Measurements from ENCODE around the gene CRACR2A.

The CRACR2A gene

DNA sequence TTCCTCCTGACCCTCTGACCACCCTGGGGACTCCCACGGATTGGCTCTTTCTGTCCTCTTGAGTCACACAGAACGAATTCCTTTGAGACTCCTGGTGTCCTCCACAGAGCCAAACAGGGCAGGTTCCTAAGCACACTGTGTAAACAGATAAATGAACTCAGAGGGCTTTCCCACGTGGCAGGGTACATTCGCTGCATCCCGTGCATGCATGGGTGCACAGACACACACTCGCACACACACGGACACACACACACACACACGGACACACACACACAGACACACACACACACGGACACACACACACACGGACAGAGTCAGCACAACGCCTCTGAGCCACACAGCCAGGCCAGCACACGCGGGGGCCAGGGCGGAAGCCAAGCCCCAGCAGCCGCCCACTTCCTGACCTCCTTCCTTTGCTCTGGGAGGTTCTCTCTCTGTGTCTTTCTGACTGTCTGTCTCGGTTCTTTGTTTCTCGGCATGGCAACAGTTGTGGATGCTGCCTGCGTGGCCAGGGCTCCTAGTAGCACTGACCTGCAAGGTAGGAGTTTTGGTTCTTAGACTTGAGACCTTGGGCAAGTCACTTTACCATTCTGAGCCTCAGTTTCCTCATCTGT is 706 bp downstream of the CRACR2A start:
- peak; percentile 27 to 29 for DNase-seq (ENCODE audit: low read depth in 2 of 2, low spot score in 1 of 2)

DNA sequence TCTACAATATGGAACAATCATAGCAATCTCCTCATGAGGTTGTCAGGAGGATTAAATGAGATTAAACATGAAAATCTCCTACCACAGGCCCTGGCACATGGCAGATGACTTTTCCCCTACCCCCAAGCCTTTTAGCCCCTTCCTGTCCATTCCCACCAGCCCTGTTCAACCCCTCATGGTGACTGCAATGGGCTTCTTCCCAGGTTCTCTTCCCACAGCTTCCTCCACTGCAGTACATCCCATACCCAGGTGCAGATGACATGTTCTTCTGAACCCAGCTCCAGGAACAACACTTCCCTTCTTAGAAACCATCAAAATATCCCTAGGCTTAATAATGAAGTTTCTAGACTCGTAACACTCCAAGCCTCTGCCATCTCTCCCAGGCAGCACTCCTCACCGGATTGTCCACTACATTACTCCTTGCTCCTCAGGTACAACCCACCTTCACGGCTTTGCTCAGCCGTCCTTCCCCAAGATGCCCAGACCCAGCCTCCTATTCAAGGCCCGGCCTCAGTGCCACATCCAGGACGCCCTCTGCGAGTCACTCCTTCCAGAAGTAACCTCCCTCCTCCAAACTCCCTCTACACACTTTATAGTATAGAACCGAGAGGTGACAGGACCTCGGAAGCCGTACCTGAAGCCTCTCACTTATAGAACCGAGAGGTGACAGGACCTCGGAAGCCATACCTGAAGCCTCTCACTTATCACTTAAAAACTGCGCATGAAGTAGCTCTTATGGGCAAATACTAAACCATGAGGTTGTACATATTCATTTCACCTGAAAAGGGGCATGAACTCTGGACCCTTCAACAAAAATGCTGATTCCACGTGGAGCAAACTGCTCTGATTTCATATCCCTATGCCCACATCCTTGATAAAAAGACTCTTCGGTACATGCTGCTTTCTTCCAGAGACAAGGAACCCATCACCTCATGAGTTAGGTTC is 1.5 kb downstream of the CRACR2A start:
- no peak for DNase-seq (ENCODE audit: low read depth in 2 of 2, low spot score in 1 of 2)

DNA sequence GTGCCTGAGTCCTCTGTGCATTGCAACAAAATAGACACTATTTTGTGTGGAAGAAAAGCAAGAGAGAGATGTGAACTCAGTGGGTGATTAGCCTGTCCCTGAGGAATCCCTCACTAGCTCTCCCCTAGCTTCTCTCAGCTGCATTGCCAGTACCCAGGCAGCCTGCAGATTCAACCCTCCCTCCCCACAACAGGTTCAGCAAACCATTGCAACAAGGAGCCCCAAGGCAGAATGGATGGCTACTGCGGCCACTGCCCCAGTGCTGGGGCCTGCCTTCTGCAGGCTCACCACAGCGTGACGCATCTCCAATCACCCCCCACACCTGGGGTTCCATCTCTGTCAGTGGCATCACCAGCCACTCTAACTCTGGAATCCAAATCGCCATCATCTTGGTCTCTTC is 2.3 kb downstream of the CRACR2A start:
- DNase-seq (ENCODE audit: low read depth in 2 of 2, low spot score in 1 of 2): no peak

DNA sequence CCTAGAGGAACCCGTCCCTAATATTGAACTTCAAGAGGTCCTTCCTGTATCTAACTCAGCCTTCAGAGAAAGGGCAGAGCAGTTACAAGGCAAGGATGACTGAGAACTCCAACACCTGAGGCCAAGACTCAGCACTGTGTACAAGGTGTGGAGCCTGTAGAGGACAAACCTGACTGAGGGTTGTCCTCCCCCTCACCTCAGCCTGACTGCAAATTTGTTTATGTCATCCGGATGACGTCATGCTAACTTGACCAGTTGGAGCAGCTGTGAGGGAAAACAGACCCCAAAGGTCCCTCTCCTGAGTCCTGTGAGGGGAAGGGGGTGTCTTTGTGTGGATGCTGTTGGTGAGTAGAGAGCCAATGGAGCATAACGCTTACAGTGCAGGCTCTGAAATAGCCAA is 4.3 kb downstream of the CRACR2A start:
- DNase-seq (ENCODE audit: low read depth in 2 of 2, low spot score in 1 of 2): no peak

DNA sequence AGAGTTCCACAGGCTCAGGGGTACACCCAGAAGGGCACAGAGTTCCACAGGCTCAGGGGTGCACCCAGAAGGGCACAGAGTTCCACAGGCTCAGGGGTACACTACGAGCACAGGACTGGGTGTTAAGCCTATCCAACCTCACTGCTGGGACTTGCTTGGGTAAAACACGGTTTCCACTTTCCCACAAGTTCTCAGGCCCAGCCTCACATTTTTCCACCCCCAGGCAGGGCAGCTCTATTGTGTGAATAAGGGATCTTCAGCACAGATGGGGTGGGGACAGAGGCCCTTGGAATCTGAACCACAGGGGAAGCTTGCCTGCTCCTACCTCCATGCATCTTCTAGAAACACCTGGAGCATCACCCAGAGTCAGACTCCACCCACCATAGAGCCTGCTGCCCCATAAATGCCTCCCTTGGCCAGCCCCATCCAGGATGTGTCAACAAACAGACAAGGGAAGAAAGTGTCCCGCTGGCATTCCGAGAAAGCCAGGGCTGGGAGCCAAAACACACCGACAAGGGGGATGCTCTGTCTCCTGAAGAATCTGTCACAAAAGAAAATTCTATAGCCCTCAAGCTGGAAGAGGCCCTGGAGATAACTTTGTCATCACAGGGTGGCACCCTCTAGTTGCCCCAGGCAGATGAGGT is 4.8 kb downstream of the CRACR2A start:
- no peak for DNase-seq (ENCODE audit: low read depth in 2 of 2, low spot score in 1 of 2)

DNA sequence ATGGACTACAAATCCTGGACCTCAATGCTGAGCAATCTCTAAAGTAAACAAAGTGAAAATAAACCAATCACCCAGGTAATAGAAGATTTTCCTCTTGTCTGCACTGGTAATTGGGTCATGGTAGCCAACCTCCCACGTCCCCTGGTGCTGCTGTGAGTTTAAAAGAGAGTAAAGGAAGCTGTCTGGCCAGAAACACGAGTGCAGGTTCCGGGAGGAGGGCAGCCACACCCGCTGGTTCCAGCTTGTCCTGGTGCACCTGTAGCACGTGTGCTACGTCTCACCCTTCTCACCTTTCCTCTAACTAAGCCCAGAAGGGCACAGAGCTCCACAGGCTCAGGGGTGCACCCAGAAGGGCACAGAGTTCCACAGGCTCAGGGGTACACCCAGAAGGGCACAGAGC is 5.4 kb downstream of the CRACR2A start:
- no peak for DNase-seq (ENCODE audit: low read depth in 2 of 2, low spot score in 1 of 2)

DNA sequence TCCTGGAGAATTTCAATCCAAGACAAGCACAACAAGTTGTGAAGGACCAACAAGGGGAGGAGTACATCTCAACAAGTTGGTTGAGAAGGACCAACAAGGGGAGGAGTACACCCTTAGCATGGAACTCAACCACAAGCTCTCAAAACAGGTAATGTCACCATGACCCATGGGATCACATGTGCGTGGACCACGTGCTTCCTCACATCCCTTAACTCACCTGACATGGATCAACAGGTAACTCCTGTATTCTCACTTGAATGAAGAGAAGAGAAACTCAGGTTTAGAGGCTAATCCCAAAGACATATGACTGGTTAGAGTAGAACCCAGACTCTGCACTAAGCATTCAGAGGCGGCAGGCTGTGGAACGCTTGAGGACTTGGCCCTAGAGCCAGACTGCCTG is 6.2 kb downstream of the CRACR2A start:
- DNase-seq (ENCODE audit: low read depth in 2 of 2, low spot score in 1 of 2): no peak

DNA sequence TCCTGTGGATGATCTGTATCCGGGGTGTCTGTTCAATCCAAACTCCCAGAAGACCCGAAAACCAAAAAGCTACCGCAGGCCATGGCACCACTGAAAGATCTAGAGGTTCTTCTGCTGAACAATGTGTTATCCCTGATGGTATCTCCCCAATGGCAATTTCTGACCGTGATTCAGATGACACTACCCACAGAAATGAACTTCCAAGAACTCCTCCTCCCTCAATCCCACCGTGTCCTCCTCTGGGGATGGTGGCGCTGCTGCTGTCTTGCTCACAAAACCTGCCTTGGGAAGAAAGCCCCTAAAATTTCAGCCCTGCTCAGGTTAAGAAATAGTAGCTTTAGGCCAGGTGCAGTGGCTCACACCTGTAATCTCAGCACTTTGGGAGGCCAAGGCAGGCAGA is 7.8 kb downstream of the CRACR2A start:
- no peak for DNase-seq (ENCODE audit: low read depth in 2 of 2, low spot score in 1 of 2)

DNA sequence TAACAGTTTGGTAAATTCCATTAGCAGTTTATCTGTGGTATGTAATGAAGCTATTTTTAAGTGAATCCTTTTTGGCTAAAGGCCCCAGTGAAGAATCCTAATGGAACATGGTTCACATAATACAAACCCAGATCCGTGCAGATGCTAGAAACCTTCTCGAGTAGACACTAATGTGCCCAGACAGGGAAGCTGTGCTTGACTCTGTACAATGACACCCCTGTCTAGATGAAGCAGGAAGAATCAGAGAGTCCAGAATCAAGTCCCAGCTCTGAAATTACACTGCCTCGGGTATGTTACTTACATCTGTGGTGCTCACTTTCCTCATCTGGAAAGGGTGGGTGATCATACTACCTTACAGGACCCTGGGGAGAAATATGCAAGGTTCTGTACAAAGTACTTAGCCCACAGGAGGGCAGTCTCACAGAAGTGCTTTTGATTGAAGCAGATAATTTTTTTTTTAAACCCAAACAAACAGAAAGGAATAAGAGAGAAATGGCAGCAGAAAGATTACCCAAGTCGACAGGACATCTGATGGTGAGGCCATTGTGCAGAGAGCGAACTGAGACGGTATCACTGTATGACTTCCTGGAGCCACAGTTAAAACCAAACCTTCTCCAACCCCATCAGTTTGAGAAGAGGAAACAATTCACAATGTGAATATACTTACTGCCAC is 8.5 kb downstream of the CRACR2A start:
- DNase-seq (ENCODE audit: low read depth in 2 of 2, low spot score in 1 of 2): no peak

DNA sequence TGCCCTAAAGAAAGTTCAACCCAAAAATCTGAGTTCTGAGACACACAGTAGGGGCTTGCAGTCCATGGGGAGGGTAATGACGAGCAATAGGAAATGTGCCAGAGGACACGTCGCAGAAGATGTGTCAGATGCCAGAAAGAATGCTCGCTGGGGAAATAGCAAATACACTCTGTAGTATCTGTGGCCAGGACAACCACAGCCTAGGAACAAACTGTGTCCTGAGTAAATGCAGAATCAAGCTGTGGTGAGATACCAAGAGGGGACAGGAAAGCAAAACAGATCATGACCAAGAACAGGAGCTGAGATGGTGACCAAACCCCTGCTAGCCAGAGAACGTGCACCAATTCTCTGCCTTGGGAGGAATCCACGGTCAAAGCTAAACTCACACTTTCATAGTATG is 9.1 kb downstream of the CRACR2A start:
- no peak for DNase-seq (ENCODE audit: low read depth in 2 of 2, low spot score in 1 of 2)

DNA sequence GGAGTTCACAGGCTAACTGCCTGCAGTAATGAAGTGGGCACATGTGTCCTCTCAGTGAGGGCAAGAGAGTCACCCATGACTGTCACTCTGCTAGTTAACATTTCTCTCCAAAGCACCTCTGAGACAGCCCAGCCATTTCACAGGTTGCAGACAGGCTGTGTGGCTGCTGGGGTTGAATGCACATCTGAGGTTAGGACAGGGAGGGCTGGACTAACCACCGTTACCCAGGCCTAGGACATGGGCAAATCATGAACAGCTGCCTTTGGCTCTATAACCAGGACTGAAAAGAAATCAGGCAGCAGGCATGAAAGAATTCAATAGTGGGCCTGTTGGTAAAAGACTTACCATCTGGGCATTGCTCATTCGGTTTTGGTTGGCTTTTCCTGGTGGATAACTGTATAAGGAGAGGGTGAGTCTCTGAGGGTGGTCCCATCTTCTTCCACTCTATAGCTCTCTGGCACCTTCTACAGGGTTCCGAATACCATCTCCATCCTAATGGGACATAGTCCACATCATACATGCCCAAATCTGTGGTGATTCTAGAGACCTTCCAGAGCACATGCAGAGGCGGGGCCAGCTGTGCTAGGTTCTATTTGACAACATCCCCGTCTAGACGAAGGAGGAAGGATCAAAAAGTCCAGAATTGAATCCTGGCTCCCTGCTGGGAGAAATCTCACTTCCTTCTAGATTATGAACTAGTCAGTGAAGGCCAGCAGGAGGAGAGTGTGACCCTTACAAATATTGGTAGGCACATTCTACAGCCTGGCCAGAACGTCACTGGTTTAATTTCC is 10.8 kb downstream of the CRACR2A start:
- DNase-seq (ENCODE audit: low read depth in 2 of 2, low spot score in 1 of 2): no peak

DNA sequence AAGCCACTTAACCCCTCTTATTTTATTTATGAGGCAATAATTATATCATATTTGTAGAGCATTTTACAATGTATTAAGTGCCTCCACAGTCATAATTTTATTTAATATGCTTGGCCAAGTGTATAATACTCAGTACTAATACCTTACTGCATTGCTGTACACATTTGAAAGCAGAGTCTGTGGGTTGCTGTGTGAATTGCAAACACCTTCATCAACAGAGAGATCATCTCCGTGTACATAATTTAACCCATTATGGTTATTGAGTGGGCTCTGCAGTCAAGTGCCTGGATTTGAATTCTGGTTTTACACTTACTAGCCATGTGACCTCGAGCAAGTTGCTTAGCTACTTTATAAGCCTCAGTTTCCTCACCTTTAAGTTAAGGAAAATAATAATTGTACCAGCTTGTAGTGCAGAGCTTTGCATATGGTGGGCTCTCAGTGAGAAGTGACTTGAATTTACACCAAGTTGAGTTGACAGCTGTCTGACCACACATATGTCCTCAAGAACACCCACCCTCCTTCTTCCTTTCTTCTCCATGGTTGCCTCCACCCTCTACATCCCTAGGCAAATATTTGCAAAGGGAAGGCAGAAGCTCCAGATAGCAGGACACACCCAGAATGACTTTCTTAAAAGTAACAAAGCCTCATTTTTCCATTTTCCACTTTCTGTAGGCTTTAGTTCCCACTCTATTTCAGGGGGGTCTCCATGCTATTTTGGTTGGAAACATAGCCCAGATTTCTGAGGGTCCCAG is 12.3 kb downstream of the CRACR2A start:
- no peak for DNase-seq (ENCODE audit: low read depth in 2 of 2, low spot score in 1 of 2)

DNA sequence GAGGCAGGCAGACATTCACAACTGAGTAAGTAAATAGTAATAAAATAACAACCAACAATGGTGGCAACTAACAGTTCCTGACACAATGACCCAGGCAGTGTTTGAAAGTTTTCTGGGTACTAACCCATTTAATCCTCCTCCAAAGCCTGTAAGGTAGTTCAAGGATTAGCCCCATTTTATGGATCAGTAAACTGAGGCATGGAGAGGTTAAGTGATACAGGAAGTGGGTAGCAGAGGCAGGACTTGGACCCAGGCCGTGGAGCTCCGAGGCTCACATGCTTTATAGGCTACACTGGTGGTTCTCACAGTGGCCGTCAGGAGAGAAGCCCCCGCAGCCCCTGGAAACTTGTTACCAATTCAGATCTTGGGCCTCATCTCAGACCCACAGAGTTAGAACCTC is 17.5 kb downstream of the CRACR2A start:
- no peak for DNase-seq (ENCODE audit: low read depth in 2 of 2, low spot score in 1 of 2)

DNA sequence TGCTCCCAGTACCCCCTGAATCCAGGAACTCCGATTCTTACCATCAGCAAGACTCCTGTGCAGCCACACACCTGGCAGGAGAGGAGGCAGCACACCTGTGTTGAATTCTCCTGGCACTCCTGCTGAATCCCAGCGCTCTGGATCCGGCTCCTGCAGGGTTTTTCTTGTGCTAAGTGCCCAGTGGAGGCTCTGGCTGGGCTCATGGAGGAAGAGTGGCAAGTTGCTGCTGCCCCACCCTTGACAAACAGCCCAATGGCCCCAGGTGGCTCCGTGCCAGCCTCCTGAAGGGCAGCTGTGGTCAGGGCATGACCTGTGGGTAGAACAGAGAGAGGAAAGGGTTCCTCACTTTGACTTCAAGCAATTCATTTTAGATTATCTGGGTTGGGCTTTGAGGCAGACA is 20.0 kb downstream of the CRACR2A start:
- DNase-seq (ENCODE audit: low read depth in 2 of 2, low spot score in 1 of 2): no peak

DNA sequence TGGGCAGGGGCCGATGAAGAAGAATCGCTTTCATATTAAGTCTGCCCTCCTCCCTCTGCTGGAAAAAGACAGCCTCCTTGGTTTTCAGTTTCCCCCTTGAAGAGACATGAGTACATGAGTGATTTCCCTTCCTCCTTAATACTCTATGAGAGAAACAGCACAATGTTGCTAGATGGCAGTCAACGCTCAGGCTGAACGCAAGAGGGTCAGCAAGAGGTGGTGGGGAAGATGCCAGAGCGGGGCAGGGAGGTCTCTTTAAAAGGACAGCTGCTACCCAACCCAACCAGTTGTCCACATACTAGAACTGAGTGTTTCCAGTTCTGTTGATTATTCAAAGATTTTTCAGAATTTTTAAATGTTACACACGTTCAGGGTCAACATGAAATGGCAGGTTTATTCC is 22.8 kb downstream of the CRACR2A start:
- no peak for DNase-seq (ENCODE audit: low read depth in 2 of 2, low spot score in 1 of 2)

DNA sequence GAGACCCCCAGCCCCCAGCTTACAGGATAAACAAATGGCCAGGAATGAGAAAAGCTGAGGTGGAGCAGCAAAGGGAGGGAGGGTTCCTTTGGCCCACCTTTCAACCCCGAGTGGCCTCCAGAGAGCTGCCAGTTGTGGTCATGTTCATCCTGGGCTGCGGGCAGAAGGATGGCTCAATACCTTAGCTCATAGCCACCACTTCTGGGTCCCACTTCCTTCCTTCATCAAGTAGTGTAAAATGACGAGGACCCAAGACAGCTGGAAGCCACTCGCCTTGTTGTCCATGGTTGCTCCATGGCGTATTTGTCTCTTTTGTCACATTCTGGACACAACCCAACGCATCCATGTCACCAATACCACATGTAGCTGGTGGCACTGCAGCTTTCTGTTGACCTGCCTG is 24.2 kb downstream of the CRACR2A start:
- DNase-seq (ENCODE audit: low read depth in 2 of 2, low spot score in 1 of 2): no peak

DNA sequence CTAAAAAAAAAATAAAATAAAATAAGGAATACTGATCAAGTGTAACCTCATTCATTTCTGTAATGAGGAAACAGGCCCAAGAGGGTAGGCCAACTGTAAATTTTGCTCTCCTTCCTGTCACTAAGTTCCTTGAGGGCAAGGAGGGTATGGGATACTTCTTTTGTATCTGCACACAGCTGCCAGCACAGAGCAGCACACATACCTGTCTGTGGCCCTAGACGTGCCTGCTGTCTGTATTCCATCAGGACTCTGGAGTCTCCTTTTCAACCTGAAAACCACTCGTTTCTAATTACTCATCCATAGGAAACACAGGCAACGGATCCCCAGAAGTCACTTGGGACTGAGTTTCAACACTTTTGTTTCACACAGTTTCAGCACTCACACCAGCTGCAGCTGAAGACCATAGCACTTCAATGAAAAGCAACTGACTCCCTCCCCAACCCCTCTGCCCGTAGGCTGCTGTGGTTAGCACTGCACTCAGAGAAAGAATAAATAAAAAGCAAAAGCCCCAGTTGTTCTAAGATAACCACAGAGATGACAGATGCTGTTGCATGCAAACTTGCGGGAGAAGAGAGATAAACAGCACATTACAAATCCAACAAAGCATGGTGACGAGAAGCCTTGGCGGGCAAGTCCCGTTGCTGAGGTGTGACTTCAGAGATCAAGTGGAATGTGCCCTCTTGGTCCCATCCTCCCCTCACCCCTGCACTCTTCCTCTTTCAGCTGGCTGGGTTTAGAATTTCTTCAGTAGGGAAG is 24.9 kb downstream of the CRACR2A start:
- no peak for DNase-seq (ENCODE audit: low read depth in 2 of 2, low spot score in 1 of 2)

DNA sequence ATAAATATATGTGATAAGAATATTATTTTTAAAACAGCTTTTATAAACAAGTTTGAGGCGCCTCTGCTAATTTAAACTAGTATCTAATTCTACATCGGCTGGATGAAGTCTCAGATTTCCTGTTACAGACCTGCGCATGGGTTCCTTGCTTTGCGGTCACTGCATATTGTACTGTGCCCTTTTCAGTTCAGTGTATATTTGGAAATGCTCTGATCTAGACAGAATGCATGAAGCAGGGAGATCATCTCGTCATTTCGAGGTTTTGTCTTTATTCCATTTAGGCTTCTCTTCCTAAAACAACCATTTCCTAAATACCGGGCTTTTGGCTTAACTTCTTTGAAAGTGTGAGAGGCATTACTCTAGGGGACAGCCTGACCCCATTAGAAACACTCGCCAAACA is 25.6 kb downstream of the CRACR2A start:
- DNase-seq (ENCODE audit: low read depth in 2 of 2, low spot score in 1 of 2): no peak

DNA sequence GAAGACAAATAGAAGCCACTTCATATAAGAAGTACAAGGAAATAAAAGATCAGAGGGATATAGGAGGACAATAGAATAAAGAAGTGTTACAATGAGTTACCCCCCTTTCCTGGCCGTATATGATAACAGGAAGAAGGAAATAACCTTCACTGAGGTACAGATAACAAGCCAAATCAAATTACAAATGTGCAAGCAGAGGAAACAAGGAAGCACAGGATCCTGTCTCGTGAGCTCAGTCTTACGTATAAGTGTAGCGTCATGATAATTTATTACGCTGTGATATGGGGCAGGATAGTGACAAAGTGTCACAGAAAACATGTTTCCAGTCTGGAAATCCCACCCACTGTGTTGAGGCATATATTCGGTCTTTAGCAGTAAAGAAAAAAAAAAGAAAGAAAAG is 26.5 kb downstream of the CRACR2A start:
- no peak for DNase-seq (ENCODE audit: low read depth in 2 of 2, low spot score in 1 of 2)

All from stimulated activated CD8-positive, alpha-beta memory T cell treated with anti-CD3 and anti-CD28 coated beads, Interleukin-4, amount 100 ng/mL, for 1 hour (primary cell).